WTC11 (cell line): ENCODE results near the gene CDK5RAP2.

ENCODE experiments used
- GABPB1 ChIP-seq: sonication (generic); formaldehyde crosslinking; IDR thresholded peaks from 2 replicates; pipeline ENCODE4 v1.8.1; 2023; ENCODE audit warnings: mild to moderate bottlenecking, missing genetic modification reagents
- TCF7 ChIP-seq: sonication (generic); formaldehyde crosslinking; IDR thresholded peaks from 2 replicates; pipeline ENCODE4 v1.8.0; 2022; ENCODE audit warnings: mild to moderate bottlenecking, low read depth, missing genetic modification reagents, moderate library complexity
- TEAD4 ChIP-seq: sonication (generic); formaldehyde crosslinking; IDR thresholded peaks from 2 replicates; pipeline ENCODE4 v1.8.0; 2022; ENCODE audit warnings: mild to moderate bottlenecking, missing genetic modification reagents
- TF ChIP-seq, protein P1 (sequence below): sonication (generic); formaldehyde crosslinking; IDR thresholded peaks from 2 replicates; pipeline ENCODE4 v1.8.1; 2022; ENCODE audit warnings: low read depth, mild to moderate bottlenecking, moderate library complexity, missing genetic modification reagents, borderline replicate concordance
- TF ChIP-seq, protein P2 (sequence below): fragments of 200-600 bp; IDR thresholded peaks from 2 replicates; pipeline ENCODE4 v1.8.0; 2022; ENCODE audit warnings: antibody characterized with exemption
- TF ChIP-seq, protein P3 (sequence below): sonication (generic); formaldehyde crosslinking; conservative IDR thresholded peaks from 2 replicates; pipeline ENCODE4 v1.8.1; 2023; ENCODE audit warnings: mild to moderate bottlenecking, low read depth, missing genetic modification reagents, moderate library complexity
- TF ChIP-seq, protein P4 (sequence below): fragments of 250-450 bp; sonication (Bioruptor Pico); IDR thresholded peaks from 2 replicates; pipeline ENCODE4 v2.1.2; 2022; ENCODE audit warnings: mild to moderate bottlenecking, moderate library complexity
- TF ChIP-seq, protein P5 (sequence below): sonication (generic); formaldehyde crosslinking; IDR thresholded peaks from 2 replicates; pipeline ENCODE4 v1.8.0; 2023; ENCODE audit warnings: mild to moderate bottlenecking, missing genetic modification reagents

DNA sequence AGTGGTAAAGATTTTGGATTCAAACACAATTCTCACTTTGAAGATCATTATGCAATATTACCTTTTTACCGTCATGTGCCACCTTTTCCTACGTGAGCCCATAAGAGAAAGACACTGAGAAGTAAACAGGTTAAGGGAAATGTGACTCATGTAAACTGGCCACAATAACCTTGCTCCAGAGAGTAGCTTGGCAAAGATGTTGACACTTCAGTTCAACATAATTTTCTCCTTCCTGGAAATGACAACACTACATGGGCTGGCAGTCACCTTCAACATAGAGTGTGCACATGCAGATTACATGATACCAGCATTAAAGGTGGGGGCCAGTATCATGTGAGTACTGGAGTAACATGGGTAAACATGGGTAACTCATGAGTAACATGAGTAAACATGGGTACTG is 141.9 kb downstream of the CDK5RAP2 start:
- TF ChIP-seq TCF7 (CRISPR knock-in tag), result no peak
- TF ChIP-seq TEAD4 (CRISPR knock-in tag), result no peak
- TF ChIP-seq GABPB1 (CRISPR knock-in tag), result no peak
- TF ChIP-seq, protein P1, sequence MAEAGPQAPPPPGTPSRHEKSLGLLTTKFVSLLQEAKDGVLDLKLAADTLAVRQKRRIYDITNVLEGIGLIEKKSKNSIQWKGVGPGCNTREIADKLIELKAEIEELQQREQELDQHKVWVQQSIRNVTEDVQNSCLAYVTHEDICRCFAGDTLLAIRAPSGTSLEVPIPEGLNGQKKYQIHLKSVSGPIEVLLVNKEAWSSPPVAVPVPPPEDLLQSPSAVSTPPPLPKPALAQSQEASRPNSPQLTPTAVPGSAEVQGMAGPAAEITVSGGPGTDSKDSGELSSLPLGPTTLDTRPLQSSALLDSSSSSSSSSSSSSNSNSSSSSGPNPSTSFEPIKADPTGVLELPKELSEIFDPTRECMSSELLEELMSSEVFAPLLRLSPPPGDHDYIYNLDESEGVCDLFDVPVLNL (CRISPR knock-in tag), result no peak
- TF ChIP-seq, protein P2, sequence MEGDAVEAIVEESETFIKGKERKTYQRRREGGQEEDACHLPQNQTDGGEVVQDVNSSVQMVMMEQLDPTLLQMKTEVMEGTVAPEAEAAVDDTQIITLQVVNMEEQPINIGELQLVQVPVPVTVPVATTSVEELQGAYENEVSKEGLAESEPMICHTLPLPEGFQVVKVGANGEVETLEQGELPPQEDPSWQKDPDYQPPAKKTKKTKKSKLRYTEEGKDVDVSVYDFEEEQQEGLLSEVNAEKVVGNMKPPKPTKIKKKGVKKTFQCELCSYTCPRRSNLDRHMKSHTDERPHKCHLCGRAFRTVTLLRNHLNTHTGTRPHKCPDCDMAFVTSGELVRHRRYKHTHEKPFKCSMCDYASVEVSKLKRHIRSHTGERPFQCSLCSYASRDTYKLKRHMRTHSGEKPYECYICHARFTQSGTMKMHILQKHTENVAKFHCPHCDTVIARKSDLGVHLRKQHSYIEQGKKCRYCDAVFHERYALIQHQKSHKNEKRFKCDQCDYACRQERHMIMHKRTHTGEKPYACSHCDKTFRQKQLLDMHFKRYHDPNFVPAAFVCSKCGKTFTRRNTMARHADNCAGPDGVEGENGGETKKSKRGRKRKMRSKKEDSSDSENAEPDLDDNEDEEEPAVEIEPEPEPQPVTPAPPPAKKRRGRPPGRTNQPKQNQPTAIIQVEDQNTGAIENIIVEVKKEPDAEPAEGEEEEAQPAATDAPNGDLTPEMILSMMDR, result no peak
- TF ChIP-seq, protein P3, sequence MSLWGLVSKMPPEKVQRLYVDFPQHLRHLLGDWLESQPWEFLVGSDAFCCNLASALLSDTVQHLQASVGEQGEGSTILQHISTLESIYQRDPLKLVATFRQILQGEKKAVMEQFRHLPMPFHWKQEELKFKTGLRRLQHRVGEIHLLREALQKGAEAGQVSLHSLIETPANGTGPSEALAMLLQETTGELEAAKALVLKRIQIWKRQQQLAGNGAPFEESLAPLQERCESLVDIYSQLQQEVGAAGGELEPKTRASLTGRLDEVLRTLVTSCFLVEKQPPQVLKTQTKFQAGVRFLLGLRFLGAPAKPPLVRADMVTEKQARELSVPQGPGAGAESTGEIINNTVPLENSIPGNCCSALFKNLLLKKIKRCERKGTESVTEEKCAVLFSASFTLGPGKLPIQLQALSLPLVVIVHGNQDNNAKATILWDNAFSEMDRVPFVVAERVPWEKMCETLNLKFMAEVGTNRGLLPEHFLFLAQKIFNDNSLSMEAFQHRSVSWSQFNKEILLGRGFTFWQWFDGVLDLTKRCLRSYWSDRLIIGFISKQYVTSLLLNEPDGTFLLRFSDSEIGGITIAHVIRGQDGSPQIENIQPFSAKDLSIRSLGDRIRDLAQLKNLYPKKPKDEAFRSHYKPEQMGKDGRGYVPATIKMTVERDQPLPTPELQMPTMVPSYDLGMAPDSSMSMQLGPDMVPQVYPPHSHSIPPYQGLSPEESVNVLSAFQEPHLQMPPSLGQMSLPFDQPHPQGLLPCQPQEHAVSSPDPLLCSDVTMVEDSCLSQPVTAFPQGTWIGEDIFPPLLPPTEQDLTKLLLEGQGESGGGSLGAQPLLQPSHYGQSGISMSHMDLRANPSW, result no peak
- TF ChIP-seq, protein P4, sequence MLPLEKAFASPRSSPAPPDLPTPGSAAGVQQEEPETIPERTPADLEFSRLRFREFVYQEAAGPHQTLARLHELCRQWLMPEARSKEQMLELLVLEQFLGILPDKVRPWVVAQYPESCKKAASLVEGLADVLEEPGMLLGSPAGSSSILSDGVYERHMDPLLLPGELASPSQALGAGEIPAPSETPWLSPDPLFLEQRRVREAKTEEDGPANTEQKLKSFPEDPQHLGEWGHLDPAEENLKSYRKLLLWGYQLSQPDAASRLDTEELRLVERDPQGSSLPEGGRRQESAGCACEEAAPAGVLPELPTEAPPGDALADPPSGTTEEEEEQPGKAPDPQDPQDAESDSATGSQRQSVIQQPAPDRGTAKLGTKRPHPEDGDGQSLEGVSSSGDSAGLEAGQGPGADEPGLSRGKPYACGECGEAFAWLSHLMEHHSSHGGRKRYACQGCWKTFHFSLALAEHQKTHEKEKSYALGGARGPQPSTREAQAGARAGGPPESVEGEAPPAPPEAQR, result no peak
- TF ChIP-seq, protein P5, sequence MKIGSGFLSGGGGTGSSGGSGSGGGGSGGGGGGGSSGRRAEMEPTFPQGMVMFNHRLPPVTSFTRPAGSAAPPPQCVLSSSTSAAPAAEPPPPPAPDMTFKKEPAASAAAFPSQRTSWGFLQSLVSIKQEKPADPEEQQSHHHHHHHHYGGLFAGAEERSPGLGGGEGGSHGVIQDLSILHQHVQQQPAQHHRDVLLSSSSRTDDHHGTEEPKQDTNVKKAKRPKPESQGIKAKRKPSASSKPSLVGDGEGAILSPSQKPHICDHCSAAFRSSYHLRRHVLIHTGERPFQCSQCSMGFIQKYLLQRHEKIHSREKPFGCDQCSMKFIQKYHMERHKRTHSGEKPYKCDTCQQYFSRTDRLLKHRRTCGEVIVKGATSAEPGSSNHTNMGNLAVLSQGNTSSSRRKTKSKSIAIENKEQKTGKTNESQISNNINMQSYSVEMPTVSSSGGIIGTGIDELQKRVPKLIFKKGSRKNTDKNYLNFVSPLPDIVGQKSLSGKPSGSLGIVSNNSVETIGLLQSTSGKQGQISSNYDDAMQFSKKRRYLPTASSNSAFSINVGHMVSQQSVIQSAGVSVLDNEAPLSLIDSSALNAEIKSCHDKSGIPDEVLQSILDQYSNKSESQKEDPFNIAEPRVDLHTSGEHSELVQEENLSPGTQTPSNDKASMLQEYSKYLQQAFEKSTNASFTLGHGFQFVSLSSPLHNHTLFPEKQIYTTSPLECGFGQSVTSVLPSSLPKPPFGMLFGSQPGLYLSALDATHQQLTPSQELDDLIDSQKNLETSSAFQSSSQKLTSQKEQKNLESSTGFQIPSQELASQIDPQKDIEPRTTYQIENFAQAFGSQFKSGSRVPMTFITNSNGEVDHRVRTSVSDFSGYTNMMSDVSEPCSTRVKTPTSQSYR, result no peak
